Liver (tissue), 3 donors: ENCODE data around the gene RRAGC.

Experiments used
- FOXA1 ChIP-seq: IDR thresholded peaks from 2 replicates; pipeline ENCODE4 v1.6.1; 2016; ENCODE audit warnings: antibody characterized with exemption
- RXRA ChIP-seq, 2 donors: IDR thresholded peaks; 2 replicates each; pipeline ENCODE4 v1.6.1; 2017 to 2018; ENCODE audit warnings: antibody characterized with exemption in 2 of 2, mild to moderate bottlenecking in 1 of 2
- TAF1 ChIP-seq: conservative IDR thresholded peaks from 2 replicates; pipeline ENCODE4 v1.6.1; 2016; ENCODE audit warnings: antibody characterized with exemption, mild to moderate bottlenecking
- TF ChIP-seq, protein P1 (sequence below): fragments of 150-350 bp; IDR thresholded peaks from 2 replicates; pipeline ENCODE4 v1.5.1; 2017; ENCODE audit warnings: improper control_type of control experiment, low read depth, low read length; ENCODE audit not compliant: missing input control
- TF ChIP-seq, protein P2 (sequence below): IDR thresholded peaks from 2 replicates; pipeline ENCODE4 v1.6.1; 2016; ENCODE audit warnings: antibody characterized with exemption
- donor health status: healthy.
- donor health status: healthy.

DNA sequence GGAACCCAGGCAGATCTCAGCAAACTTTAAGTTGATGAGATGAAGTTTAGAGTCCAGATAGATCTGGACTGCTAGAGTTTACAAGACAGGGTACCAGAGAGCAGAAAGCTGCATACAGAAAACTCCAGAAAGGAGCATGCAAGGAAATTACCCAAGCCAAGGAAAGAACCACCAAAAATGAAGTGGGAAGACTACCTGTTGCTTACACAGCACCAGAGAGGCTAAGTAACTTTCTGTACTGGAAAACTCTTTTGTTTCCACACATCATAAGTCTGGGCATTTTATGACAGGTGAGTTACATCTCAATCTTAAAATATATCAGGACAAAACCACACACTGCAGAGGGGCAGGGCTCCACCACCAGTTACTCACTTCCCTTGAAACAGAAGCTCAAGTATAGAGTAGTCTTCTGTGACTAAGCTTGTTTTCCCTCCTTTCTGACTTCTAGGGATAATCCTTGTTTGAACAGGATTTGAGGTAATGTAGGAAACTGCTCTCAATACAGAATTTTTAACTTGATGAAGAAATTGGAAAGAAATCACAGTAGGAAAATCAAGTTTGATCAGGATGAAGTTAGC lies 39.2 kb upstream of the RRAGC start:
- TF ChIP-seq, protein P1, sequence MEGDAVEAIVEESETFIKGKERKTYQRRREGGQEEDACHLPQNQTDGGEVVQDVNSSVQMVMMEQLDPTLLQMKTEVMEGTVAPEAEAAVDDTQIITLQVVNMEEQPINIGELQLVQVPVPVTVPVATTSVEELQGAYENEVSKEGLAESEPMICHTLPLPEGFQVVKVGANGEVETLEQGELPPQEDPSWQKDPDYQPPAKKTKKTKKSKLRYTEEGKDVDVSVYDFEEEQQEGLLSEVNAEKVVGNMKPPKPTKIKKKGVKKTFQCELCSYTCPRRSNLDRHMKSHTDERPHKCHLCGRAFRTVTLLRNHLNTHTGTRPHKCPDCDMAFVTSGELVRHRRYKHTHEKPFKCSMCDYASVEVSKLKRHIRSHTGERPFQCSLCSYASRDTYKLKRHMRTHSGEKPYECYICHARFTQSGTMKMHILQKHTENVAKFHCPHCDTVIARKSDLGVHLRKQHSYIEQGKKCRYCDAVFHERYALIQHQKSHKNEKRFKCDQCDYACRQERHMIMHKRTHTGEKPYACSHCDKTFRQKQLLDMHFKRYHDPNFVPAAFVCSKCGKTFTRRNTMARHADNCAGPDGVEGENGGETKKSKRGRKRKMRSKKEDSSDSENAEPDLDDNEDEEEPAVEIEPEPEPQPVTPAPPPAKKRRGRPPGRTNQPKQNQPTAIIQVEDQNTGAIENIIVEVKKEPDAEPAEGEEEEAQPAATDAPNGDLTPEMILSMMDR: no peak
- no peak for TF ChIP-seq FOXA1
- no peak for TF ChIP-seq TAF1
- no peak for TF ChIP-seq RXRA (IDR thresholded peaks at IDR 0.05)
- TF ChIP-seq, protein P2, sequence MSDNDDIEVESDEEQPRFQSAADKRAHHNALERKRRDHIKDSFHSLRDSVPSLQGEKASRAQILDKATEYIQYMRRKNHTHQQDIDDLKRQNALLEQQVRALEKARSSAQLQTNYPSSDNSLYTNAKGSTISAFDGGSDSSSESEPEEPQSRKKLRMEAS: no peak
